ENCODE data around the gene NTM.

Gene NTM

DNA sequence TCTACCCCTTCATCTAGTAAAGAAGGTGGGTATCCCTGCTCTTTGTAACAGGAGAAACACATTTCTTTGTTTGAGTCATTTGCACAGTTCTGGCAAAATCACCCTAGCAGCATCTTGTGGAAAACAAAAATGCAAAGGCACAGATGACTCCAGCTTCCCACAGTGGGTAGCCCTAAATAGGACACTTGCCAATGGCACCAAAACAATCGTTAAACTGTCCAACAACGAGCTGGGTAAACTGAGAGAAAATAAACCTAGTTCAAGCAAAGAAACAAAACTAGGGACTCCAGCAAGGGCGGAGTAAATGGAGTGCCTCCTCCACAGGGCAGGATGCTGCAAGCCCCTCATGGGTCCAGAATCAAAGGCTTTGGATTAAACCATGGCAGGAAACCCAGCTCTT is 239.5 kb downstream of the NTM start:
- no peak for DNase-seq

DNA sequence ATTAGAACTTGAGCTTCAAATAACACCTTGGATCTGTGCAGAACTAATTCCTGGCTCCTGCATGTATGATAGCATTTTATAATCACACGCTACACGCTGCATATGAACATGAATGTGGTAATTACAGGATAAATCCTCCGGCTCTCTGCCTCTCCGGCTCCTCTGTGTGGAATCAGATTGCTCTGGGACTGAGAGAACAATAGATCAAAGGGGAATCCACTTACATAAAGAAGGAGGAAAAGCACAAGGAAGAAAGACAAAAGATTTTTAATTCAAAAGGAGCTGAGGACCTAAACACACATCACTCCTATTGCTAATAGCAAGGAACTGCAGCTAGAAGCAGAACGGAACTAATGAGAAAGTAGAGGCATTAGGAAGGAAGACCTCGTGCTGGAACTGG is 240.9 kb downstream of the NTM start:
- DNase-seq, result no peak

DNA sequence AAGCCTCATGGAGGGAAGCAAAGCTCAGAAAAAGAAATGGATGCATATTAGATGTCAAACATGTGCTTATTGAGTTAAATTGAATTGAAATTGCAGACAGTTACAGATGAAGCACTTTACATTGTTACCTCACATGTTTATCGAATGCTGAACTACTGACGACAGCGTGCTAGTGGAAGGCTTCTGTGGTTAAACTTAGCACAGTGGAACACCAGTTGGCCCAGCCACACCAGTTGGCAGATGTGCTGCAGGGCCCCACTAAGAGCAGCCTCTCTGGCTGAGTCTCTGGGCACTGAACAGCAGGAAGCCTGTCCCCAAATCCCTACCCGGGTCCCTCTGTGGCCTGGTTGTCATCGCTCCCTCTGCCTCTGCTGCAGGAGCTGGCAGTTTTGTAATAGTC is 242.1 kb downstream of the NTM start:
- no peak for DNase-seq

DNA sequence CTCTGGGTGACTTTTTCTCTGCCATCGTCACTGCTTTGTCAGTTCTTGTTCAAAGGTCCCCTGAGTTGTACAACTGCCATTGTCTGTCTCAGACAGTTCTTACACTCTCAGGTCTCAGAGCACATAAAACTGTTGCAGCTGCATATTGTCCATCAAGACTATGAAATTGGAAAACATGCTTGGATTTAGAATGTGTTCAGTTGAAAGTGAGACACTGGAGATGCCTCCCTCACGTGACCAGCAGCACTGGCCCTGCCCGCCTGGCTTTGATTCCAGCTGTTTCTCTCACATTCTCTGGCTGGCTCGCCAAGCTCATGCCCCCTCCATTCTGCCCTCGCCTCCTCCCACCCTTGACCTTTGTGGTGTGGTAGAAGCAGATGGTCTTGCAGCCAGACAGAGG is 244.2 kb downstream of the NTM start:
- DNase-seq, result no peak

DNA sequence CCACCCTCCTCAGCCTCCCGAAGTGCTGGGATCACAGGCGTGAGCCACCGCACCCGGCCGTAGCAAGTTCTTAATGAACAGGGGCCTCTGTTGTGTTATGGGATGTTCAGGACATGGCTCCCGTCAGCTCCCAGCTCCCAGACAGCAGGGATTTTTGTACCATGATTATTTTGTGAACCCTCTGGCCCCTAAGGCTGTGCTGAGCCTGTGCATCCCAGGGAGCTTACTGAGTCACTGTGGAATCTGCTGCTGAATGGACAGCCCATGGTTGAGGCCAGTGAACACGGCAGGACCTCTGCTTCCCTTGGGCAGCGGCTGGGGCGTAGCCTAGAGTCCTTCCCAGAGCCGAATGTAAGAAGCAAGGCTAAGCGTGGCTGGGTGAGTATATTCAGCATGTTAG is 245.2 kb downstream of the NTM start:
- no peak for DNase-seq

DNA sequence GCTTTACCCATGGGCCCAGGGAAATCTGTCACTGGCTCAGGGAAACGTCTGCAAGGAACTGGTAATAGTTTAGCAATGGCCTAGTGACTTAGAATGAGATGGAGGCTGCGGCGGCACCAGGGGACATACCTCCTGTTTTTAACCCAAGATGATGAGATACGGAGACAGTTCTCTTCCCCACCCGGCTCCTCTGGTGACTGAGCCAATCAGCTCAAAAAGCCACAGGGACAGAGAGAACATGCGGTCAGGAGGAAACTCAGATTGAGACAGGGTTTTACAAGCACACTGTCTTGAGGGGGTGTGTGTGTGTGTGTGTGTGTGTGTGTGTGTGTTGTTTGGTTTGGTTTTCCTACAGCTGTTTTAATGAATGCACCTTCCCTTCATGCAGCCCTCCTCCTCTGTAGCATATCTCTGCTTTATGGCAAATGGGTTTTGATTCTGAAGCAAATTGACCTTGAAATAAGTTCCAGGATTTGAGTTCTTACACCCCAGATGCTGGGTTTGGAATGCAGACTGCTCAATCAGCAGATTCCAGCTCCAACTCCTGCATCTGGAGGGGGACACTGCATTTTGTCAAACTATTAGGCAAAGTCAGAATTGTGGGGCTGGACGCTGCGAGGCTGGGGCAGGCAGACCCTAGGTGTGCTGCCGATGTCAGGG is 246.2 kb downstream of the NTM start:
- no peak for DNase-seq

DNA sequence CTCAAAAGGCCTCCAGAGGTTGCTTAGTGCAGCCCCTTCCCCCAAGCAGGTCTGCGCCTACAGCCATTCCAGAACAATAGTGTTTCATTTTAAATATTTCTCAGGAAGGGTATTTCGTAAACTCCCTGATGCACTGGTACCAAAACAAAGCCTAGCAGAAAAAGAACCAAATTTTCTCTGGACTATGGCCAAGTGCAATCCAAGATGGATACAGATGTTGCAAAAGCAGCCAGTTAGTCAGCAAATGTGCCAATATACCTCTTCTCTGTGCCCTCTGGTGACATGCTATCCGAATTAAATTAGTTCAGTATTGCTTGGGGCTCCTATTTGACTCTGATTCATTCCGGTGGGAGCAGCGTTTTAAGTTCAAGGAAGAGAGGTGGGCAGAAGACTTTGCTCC is 247.8 kb downstream of the NTM start:
- no peak for DNase-seq

DNA sequence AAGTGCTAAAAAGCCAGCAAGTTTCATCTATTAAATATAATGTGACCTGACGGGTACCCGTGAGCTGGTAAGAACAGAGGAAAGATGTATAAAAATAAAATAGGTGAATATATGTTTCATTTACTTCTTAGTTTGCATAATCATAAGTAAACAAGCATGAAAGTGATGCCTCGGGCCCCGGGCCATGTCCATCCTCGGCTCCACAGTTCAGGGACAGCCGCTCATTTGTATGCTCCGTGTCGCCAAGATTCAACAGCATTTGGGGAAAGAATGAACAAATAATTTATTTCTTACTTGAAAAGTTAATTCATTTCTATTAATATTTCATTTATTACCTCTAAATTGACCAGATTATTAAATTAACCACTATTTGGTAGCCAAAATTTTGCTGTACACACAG is 251.8 kb downstream of the NTM start:
- no peak for DNase-seq

DNA sequence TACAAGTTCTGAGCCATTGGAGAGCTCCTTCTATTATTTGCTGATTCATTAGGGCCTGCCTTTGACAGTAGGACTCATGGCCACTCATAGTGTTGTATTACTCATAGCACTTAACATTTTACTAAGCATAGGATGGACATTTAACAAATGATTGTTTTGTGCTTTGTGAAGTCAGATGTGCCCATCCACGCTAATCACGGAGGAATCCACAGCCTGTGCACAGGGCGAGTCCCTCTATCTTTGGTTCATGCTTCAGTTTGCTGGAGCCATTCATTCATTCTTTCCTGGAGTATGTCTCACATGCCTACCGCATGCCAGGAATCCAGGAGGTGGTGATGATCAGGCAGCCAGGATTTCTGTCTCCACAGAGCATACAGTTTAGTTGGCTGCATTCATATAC is 254.1 kb downstream of the NTM start:
- DNase-seq, result no peak

DNA sequence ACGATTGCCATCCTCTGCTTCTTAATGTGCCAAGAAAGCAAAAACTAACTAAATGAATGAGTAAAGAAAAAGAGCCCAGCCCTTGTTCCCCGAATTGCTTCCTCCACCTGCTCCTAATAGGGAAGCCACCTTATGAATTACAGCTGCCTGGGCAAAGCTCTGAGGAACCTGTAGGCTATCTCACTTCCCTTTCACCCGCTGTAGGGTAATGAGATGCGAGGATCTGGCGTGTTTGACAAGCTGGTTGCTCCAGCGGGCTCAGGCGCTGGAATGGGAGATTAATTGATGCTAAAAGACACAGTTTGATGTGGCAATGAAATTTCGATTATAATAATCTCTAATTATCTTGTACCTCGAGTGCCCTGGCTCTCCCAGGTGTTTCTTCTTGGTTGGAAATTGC is 256.4 kb downstream of the NTM start:
- no peak for DNase-seq

DNA sequence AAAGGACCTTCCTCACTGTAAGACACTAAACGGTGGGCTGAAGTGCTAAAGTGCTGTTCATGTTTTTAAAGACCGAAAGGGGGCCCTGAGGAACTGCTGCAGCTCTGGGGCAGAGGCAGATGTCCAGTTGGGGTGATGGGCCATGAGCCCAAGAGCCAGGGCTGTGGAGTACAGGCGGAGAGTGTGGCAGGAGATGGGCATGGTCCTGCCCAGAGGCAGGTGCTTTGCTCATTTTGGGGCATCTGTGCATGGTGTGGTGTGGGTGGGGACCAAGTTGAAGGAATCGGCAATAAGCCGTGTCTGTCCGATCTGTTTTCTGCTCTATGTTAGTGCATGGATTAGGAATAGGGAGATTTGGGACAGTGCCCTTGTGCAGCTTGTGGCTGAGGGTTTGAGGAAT is 258.3 kb downstream of the NTM start:
- no peak for DNase-seq

DNA sequence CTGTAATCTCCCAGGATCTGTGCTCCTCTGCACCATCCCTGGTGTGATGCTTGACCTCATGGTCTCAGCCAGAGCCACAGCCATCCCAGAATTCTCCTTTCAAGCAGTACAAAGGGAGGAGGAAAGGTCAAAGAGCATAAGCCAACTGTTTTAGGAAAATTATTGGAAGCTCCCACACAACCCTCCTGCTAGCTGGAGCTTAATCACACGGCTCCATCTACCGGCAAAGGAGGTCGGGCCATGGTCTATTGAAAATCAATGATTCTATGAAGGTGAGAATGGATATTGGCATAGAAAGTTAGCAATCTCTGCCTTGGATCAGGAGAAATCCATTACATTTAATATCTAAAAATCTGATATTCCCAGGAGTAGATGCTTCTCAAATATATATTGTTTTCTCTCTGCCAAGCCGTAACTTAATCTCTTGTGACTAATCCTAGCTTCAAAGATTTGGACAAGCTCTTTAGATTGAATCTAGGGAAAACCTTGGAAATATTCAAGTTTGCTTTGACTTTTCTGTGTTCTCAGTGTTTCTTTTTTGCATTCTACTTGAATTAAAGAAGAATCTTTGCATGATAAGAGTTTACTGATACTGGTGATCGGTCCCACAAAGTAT is 259.6 kb downstream of the NTM start:
- DNase-seq, result no peak

DNA sequence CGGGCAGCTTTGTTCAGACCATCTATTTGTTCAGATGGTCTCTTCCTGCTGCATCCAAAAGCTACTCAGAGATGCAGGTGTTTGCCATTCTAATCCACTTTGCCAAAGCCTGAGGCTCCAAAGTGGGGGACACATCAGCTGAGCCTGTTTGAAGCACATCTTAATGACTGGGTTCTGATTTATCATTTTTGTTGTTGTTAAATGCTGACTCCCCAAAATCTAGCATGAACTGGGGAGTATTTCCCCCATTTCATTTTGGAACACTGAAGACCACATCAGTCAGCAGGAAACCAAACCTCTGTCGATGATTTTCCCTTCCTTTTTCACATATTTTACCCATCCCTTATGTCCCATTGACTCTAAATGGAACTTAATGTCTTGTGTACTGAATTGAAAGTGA is 262.6 kb downstream of the NTM start:
- no peak for DNase-seq

DNA sequence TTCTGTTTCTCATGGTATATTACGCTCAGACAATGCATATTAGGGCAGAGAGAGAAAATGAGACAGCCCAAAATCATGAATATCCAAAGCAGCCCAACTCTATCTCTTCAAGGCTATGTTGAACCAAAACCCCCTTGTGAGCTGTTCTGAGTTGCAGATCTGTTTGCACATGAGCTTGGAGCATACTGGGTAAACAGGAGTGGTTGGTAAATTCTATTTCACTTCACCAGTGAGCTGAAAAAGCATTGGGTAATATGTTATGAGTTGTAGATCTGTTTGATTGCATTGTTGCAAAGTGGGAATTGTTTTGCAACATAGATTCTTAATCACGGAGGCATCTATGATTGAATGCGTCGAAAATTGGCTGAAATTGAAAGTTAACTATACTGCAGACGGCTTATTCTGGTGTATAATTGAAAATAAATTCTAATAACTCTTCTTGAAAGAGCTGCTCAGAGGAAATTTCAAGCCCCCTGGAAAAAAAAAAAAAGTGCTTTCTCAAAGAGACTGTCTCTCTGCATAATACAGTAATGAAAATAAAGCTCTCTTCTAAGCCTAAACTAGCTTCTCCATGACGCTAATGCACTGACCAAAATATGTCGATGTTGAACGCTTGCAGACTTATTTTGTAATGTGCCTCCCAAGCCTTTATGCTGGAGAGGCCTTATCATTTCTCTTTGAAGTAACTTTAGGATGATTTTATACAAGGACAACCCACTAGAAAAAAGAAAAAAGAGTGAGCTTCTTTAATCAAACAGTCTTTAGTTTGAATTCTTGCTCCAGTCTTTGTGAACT is 263.7 kb downstream of the NTM start:
- no peak for DNase-seq

DNA sequence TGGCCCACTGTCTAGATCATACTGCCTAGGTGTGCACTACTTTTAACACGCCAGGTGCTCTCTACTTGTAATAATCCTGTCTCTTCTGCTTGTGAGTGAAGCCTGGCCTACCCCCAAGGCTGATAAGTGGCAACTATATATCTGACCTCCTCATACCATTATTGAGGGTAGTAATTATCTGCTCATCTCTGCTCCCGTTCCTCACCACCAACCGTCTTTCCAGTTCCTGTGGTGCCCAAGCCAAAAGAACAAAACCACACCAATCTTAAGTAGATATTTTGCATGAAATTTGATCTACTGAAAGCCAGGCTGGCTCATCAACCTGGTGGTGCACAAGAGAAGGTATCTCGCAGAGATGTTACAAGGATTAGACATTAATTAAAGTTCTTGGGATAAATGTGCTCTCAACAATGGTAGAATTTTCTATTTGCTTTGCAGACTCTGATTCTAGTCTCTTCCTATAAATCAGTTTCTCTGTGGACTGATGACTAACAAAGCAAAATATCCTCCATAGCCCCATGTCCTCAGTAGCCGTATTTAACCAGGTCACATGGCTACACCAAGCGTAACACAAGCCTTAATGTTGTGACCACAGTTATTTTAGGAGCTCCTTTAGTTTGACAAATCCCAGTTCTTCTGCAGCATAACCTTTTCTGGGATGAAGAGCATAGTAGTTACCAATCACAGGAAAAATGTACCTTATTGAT is 267.2 kb downstream of the NTM start:
- no peak for DNase-seq

DNA sequence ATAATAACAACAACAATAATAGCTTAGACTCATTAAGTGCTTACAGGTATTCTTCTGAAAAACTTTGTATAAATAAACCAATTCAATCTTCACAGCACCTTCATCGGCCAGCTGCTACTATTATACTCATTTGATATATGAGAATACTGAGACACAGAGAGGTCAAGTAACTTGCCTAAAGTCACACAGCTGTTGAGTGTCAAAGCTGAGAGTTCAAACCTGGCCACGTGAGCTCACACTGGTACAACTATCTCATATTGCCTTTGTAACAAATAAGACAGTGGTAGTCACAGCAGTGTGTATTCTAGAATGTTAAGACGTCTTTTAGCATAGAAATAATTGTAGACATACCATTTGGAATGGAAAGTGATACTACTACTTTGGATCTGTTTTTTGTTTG is 268.5 kb downstream of the NTM start:
- DNase-seq, result no peak

DNA sequence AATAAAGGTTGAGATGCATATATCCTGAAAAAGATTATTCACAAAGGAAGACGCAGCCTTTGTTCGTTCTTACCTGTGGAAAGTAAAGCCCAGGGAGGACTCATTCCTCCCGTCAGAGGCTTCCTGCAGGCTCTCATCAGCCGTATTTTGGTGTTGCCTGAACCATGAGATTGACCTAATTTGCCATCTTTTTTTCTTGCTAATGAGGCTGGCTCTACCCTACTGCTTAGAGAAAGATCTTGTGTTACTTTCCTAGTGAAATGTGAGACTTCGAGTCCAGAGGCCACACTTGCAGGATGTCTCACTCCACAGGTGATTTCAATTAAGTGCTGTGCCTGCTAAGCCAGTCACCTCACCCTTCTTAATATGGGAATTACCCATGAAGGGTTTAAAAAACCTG is 269.9 kb downstream of the NTM start:
- DNase-seq, result no peak

DNA sequence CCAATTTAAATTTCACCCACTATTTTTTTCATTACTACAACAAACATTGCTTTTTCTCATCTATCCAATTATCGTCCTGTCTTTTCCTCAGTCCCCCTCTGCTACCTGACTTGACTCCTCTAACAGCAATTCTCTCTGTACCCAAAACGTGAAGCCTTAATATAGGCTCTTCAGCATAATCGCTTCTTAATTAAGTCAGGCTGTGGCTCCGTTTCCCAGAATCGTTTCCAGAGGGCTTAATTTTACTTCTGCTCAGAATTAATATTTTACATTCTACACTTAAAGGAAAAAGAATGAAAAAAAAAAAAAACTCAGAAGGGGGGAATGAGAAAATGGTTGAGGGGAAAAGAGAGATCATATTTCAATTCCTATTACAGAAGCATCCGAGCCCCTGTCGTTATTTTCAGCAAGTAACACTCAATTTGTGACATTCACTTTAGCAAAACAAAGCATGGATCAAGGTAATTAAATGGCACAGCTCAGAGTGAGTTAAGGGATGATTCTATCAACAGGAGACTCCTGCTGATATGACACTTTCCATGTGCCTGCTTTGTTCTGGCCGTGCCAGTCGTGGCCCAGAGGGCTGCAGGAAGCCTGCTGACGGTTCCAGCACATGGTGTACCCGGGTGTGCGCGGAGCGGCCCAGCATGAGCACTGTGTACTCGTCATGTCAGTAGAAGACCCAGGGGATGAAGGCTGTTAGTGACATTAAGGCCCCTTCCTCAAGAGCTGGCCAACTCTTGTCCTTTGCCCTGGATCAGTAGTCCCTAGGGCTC is 272.5 kb downstream of the NTM start:
- DNase-seq, result no peak

DNA sequence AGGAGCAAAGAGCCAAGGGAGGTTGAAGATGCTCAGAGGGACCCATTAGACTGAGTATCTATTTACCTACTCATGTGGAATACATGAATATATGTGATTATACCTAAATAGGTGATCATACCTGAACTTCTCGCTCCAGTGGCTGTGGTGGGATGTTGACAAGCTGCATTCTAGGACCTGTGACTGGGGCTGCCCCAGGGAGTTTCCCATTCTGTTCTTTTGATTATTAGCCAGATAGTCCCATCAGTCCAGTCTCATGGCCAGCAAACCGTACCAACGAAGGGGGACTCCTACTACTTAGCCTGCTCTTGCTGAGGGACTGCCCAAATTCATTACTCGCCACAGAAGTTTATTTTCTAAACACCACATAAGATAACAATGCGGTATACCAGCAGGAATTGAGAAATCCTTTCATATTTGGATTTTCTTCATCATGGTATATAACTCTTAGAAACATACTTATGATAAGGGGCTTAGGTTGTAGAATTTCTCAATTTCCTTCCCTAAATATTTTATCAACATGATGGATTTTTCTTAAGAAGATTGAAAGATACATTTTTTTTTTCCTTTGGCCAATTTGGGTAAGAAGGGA is 273.9 kb downstream of the NTM start:
- DNase-seq, result no peak

DNA sequence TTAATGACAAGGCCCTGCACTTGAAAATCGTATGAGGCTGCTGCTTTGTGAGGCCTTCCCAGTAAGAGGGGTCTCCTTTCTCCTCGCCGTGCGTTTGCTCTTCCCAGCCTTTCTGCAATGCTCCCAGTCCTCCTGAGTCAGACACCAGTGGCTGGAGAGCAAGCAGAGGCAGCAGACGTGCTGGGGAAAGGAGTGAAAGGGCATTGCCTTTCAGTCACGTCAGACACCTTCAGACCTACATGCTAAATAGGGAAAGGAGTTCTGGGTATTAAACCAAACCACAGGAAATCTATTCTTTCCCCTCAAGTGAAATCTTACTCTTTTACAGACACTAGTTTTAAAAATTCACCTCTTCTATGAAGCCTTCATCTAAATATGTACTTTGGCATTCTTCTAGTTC is 274.8 kb downstream of the NTM start:
- DNase-seq, result no peak

DNA sequence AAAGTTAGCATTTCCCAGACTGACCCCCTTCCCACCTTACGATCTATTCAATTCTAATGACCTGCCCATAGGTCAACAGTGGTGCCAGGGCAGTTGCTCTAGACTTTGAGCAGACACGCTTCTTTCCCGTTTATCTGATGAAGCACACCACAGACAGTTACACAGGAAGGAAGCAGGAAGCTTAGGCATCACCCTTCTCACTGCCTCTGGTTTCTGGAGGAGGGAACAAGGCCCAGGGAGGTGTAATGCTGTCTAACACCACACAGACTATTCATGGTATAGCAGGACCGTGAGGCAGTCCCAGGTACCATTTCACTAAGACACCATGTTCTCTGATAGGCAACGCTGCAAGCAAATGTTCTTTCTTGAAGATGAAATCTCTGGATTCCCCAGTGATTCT is 279.4 kb downstream of the NTM start:
- no peak for DNase-seq

DNA sequence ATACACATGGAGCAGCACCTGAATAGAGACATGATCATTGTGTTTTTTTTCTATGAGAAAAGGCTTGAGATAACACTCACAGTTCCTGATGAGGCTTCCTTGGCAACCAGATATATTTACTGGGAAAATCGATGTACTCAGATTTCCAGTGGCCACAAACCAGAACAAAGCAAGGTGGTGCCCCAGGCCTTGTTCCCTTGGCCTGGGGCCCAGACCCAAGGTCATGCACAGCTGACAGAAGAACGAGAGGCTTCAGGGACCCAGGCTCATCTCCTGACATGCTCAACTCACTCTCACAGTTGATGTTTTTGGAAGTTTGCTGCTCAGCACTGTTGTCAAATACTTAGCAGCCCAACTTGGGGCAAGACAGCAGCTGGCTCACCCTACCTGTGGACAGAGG is 281.8 kb downstream of the NTM start:
- DNase-seq, result no peak

DNA sequence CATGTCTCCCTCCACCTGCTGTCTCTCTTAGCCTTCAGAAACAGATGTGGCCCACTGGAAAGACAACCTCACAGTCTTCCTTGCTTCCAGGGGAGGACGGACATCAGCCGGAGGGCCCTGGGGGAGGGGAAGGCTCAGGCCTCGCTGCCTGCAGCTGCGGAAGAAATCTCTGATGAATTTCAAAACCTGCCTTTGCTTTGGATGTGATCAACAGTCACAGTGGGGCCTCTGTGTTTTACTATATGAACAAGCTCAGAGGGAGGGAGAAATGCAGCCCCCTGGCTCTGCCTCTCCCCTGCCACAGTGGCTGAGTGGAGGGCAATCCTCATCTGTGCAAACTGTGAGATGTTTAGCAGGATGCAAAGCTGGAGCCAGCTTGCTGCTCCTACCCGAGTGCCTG is 282.8 kb downstream of the NTM start:
- no peak for DNase-seq

Measured in NCI-H510A treated with DMSO at 0.1 percent for 48 hours (cell line).